ENCODE data around the gene ZNF560. TPM values are rescaled to one million over a fixed set of nuclear protein-coding genes. Genes with fewer than 3 reads are reported as not detected.

ZNF560 gene
- total RNA-seq, 1 donor from 2014 or later = not detected

DNA sequence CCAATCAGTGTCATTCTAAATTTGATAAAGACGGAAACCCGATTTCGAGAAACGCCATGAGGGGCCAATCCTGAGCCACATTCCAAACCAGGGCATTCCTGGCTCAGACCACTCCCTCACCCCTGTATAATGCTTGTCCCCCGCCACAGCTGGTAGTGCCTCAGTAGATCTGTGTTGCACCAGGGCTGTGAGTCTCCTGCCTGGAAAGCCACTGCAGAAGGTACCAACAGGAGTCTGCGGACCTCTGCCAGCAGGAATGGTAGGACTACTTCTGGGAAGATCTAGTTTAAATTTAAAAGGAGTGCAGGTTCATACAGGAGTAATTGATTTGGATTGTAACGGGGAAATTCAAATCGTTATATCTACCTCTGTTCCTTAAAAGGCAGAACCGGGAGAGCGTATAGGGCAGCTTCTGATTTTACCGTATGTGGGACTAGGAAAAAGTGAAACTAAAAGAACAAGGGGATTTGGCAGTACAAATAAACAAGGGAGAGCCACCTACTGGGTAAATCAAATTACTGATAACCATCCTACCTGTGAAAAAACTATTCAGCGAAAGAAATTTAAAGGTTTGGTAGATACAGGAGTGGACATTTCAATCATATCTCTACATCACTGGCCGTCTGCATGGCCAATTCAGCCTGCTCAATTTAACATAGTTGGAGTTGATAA is 42.3 kb downstream of the ZNF560 start:
- H3K27ac ChIP-seq = no peak overlapping the region
- DNase-seq (no peak), ATAC-seq (no peak)
- H3K9me3 ChIP-seq = peaks cover 62% of the 10 kb centered on the region
- intact Hi-C loops (cut with DNase I) = no loop called here
- H3K27me3 ChIP-seq = no peaks in the 10 kb centered on the region
- no peaks in the 10 kb centered on the region for H3K4me1 ChIP-seq
- no peak overlapping the region for H3K4me3 ChIP-seq
- TF ChIP-seq, protein P1, sequence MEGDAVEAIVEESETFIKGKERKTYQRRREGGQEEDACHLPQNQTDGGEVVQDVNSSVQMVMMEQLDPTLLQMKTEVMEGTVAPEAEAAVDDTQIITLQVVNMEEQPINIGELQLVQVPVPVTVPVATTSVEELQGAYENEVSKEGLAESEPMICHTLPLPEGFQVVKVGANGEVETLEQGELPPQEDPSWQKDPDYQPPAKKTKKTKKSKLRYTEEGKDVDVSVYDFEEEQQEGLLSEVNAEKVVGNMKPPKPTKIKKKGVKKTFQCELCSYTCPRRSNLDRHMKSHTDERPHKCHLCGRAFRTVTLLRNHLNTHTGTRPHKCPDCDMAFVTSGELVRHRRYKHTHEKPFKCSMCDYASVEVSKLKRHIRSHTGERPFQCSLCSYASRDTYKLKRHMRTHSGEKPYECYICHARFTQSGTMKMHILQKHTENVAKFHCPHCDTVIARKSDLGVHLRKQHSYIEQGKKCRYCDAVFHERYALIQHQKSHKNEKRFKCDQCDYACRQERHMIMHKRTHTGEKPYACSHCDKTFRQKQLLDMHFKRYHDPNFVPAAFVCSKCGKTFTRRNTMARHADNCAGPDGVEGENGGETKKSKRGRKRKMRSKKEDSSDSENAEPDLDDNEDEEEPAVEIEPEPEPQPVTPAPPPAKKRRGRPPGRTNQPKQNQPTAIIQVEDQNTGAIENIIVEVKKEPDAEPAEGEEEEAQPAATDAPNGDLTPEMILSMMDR (IDR thresholded peaks at IDR 0.05) = no peak
- H3K36me3 ChIP-seq = no peaks in the 10 kb centered on the region

DNA sequence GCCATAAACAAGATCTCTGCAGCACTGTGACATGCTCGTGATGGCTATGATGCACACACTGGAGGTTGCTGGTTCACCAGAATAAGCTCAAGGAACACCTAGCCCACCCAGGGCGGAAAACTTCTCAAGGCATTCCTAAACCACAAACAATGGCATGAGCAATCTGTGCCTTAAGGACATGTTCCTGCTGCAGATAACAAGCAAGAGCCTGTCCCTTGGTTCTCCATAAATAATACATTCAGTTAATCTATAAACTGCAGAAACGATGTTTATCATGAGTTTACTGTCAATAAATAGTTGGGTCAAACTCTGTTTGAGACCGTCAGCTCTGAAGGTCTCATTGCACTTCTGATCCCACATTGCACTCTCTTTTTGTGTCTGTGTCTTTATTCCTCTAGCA is 44.5 kb downstream of the ZNF560 start:
- DNase-seq = no peak
- no peak overlapping the region for H3K27ac ChIP-seq
- no peaks in the 10 kb centered on the region for H3K36me3 ChIP-seq
- H3K4me3 ChIP-seq = no peak overlapping the region
- peaks cover 73% of the 10 kb centered on the region for H3K9me3 ChIP-seq
- no peaks in the 10 kb centered on the region for H3K27me3 ChIP-seq
- intact Hi-C loops (cut with DNase I) = no loop called here
- H3K4me1 ChIP-seq = no peaks in the 10 kb centered on the region
- no peak for ATAC-seq
- TF ChIP-seq, protein P1 (IDR thresholded peaks at IDR 0.05) = no peak

DNA sequence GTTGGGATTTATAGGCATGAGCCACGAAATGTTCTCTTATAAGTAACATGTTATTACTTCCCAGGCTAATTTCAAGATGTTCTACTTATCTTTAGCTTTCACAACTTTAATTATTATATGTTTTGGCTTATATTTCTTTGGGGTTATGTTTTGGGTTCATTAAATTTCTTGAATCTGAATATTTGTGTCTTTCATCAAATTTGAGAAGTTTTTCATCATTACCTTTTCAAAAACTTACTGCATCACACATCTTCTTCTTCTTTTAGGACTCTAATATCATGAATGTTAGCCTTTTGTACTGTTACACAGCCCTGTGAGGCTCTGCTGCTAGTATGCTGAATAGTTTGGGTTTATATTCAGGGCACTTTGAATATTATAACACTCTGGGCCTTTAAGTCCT is 53.4 kb downstream of the ZNF560 start:
- Histone ChIP-seq H3K4me3 (no peak overlapping the region), H3K27me3 (no peaks in the 10 kb centered on the region), H3K27ac (no peak overlapping the region), H3K4me1 (no peaks in the 10 kb centered on the region), H3K9me3 (peaks cover 52% of the 10 kb centered on the region), H3K36me3 (no peaks in the 10 kb centered on the region)
- intact Hi-C loops (cut with DNase I) = no loop called here
- no peak for ATAC-seq
- TF ChIP-seq, protein P1 (IDR thresholded peaks at IDR 0.05) = no peak
- no peak for DNase-seq

DNA sequence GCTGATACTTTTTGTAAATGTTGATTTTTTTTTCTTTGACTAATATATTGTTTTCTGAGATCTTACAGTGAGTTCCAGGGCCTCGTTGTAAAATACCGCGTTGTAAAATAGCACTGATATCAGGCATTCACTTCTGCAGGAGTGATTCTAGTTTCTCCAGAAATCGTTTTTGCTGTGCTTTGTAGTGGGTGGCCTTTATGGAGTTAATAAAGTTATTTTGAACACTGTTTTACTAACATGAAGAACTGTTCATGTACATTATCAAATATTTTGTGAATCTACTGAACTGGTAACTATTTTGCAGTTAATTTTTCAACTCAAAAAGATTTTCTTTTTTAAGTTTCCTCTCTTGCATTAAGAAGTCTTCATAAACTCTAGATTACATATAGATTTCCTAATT is 62.1 kb downstream of the ZNF560 start:
- TF ChIP-seq, protein P1 (IDR thresholded peaks at IDR 0.05) = no peak
- H3K36me3 ChIP-seq = peaks cover 15% of the 10 kb centered on the region
- H3K27me3 ChIP-seq = no peaks in the 10 kb centered on the region
- no peak overlapping the region for H3K4me3 ChIP-seq
- H3K27ac ChIP-seq = no peak overlapping the region
- DNase-seq (no peak), ATAC-seq (no peak)
- H3K9me3 ChIP-seq = peaks cover 8% of the 10 kb centered on the region
- H3K4me1 ChIP-seq = peaks cover 13% of the 10 kb centered on the region
- intact Hi-C loops (cut with DNase I) = no loop called here

DNA sequence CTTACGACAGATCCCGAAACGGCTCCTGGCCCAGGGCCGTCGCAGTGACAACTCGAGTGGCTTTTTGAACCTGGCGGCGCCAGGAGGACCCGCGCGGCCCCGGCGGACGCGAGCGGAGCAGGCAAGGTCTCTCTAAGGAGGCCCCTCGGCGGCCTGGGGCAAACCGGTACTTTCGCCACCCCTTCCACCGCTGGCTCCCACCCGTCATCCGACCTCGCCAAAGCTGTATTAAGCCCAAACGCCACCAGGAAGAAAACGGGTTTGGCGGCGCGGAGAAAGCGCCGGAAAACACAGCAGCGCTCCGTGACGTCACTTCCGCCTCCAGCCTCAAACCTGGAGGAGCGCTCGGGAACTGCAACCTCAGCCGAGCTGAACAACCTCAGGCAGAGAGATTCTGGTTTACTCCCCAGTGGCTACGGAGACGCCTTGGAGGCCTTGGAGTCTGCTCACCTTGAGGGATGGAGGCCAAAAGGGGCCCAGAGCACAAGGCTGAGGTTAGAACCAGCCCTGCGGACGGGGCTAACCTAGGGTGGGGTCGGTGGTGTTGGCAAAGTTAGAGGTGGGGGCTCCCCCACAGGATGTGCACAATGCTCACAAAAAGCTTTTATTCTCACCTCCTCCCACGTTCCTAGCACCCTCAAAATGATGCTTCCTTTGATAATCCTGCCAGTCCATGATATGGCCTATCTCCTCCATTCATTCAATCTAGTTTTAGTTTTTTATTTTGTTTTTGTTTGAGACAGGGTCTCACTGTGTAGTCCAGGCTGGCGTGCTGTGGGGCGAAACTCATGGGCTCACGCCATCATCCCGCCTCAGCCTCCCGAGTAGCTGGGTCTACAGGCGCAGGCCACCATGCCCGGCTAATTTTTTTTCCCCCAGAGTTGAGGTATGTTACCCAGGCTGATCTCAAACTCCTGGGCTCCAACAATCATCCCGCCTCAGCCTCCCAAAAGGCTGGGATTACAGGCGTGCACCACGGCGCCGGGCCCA is 62.8 kb downstream of the ZNF560 start, which contains the start of gene ZNF266:
ZNF266 (minus strand) TSS at position 295 of the 990 bp plus-strand sequence. CDS start 15,484 bp downstream, outside the sequence.
- peak within 1 kb of the TSS; percentile 91 for H3K27ac ChIP-seq
- H3K27me3 ChIP-seq = no peaks in the 10 kb centered on the region
- TF ChIP-seq, protein P1 (IDR thresholded peaks at IDR 0.05) = peak; percentile 62
- H3K9me3 ChIP-seq = peaks cover 7% of the 10 kb centered on the region
- H3K4me3 ChIP-seq = peak within 1 kb of the TSS; percentile 81
- DNase-seq = peak; percentile 94
- ATAC-seq = peak; percentile 96
- peaks cover 13% of the 10 kb centered on the region for H3K4me1 ChIP-seq
- H3K36me3 ChIP-seq = peaks cover 17% of the 10 kb centered on the region
- intact Hi-C loops (cut with DNase I) = no loop called here

All from upper lobe of right lung (tissue), 1 donor.